H9 (cell line): ENCODE results near the gene GRIK3. TPM values are rescaled to one million over a fixed set of nuclear protein-coding genes. Genes with fewer than 3 reads are reported as not detected.

Experiments
- DNase-seq: peaks from one replicate; pipeline ENCODE4 v3.0.0-alpha.2; 2017
- H2AFZ ChIP-seq: one replicate; pipeline ENCODE4 v1.6.1; 2013; ENCODE audit warnings: mild to moderate bottlenecking, low read length, control low read depth, moderate library complexity
- H2AK5ac ChIP-seq: 2 replicates; pipeline ENCODE4 v1.6.1; 2013; ENCODE audit warnings: low read length, control low read depth, mixed read lengths; ENCODE audit not compliant: insufficient read length
- H2BK120ac ChIP-seq: one replicate; pipeline ENCODE4 v1.6.1; 2013; ENCODE audit warnings: low read depth, mild to moderate bottlenecking, low read length, control low read depth, inconsistent platforms; ENCODE audit not compliant: poor library complexity, severe bottlenecking
- H2BK12ac ChIP-seq: 2 replicates; pipeline ENCODE4 v1.6.1; 2013; ENCODE audit warnings: low read length, control low read depth, mixed read lengths, low read depth; ENCODE audit not compliant: insufficient read length
- H2BK15ac ChIP-seq: 2 replicates; pipeline ENCODE4 v1.6.1; 2013; ENCODE audit warnings: low read depth, low read length, control low read depth
- H2BK20ac ChIP-seq: one replicate; pipeline ENCODE4 v1.6.1; 2013; ENCODE audit warnings: low read depth, mild to moderate bottlenecking, low read length, control low read depth, inconsistent platforms; ENCODE audit not compliant: poor library complexity, severe bottlenecking
- H2BK5ac ChIP-seq: 2 replicates; pipeline ENCODE4 v1.6.1; 2013; ENCODE audit warnings: low read length, control low read depth, mixed read lengths; ENCODE audit not compliant: insufficient read length
- H3K14ac ChIP-seq: 2 replicates; pipeline ENCODE4 v1.6.1; 2013; ENCODE audit warnings: low read length, control low read depth; ENCODE audit not compliant: insufficient read depth
- H3K18ac ChIP-seq: 2 replicates; pipeline ENCODE4 v1.6.1; 2013; ENCODE audit warnings: low read depth, mild to moderate bottlenecking, mixed read lengths, low read length, control low read depth; ENCODE audit not compliant: insufficient read length
- H3K23ac ChIP-seq: 2 replicates; pipeline ENCODE4 v1.6.1; 2013; ENCODE audit warnings: low read length, control low read depth, mixed read lengths, low read depth; ENCODE audit not compliant: insufficient read length
- H3K23me2 ChIP-seq: 2 replicates; pipeline ENCODE4 v1.6.1; 2013; ENCODE audit warnings: low read depth, mild to moderate bottlenecking, mixed read lengths, low read length, control low read depth; ENCODE audit not compliant: insufficient read length, poor library complexity, severe bottlenecking
- H3K27ac ChIP-seq: 2 replicates; pipeline ENCODE4 v1.5.1; 2013; ENCODE audit warnings: low read length, control low read depth, mixed read lengths, low read depth; ENCODE audit not compliant: insufficient read length
- H3K27me3 ChIP-seq: 2 replicates; pipeline ENCODE4 v1.6.1; 2013; ENCODE audit warnings: low read length, control low read depth, inconsistent platforms; ENCODE audit not compliant: insufficient read depth
- H3K4ac ChIP-seq: 2 replicates; pipeline ENCODE4 v1.6.1; 2013; ENCODE audit warnings: low read depth, mild to moderate bottlenecking, control low read depth, inconsistent platforms, low read length, moderate library complexity
- H3K4me1 ChIP-seq: 2 replicates; pipeline ENCODE4 v1.6.1; 2013; ENCODE audit warnings: low read length, control low read depth, inconsistent platforms; ENCODE audit not compliant: insufficient read depth
- H3K4me2 ChIP-seq: 2 replicates; pipeline ENCODE4 v1.6.1; 2013; ENCODE audit warnings: low read length, control low read depth, mixed read lengths; ENCODE audit not compliant: insufficient read length, insufficient read depth
- H3K56ac ChIP-seq: 2 replicates; pipeline ENCODE4 v1.6.1; 2013; ENCODE audit warnings: low read depth, mild to moderate bottlenecking, mixed read lengths, low read length, control low read depth; ENCODE audit not compliant: insufficient read length
- H3K79me1 ChIP-seq: 2 replicates; pipeline ENCODE4 v1.6.1; 2013; ENCODE audit warnings: low read depth, mild to moderate bottlenecking, moderate library complexity, low read length, control low read depth, inconsistent platforms; ENCODE audit not compliant: insufficient read depth, poor library complexity, severe bottlenecking
- H3K79me2 ChIP-seq: 2 replicates; pipeline ENCODE4 v1.6.1; 2013; ENCODE audit warnings: low read length, control low read depth, inconsistent platforms; ENCODE audit not compliant: insufficient read depth
- H3K9ac ChIP-seq: 2 replicates; pipeline ENCODE4 v1.6.1; 2013; ENCODE audit warnings: low read length, control low read depth, mixed read lengths; ENCODE audit not compliant: insufficient read length; ENCODE audit errors: extremely low read depth
- H3K9me3 ChIP-seq: one replicate; pipeline ENCODE4 v1.6.1; 2013; ENCODE audit warnings: low read depth, low read length, inconsistent platforms; ENCODE audit not compliant: control insufficient read depth
- H3T11ph ChIP-seq: one replicate; pipeline ENCODE4 v1.6.1; 2013; ENCODE audit warnings: mild to moderate bottlenecking, low read length, control low read depth, inconsistent platforms
- H4K20me1 ChIP-seq: one replicate; pipeline ENCODE4 v1.6.1; 2013; ENCODE audit not compliant: control insufficient read depth, insufficient read length, insufficient read depth
- H4K5ac ChIP-seq: 2 replicates; pipeline ENCODE4 v1.6.1; 2013; ENCODE audit warnings: low read depth, mild to moderate bottlenecking, mixed read lengths, low read length, control low read depth; ENCODE audit not compliant: insufficient read length
- H4K8ac ChIP-seq: replicated peaks from 2 replicates; pipeline ENCODE4 v1.6.1; 2013; ENCODE audit warnings: low read length, control low read depth, mixed read lengths, low read depth; ENCODE audit not compliant: insufficient read length
- H4K91ac ChIP-seq: 2 replicates; pipeline ENCODE4 v1.6.1; 2013; ENCODE audit warnings: low read depth, mild to moderate bottlenecking, moderate library complexity, mixed read lengths, low read length, control low read depth; ENCODE audit not compliant: insufficient read length
- H3K27ac Mint-ChIP-seq, 3 experiments: 2 replicates in 2 of 3; 3 replicates in 1 of 3; pipeline ENCODE4 v1.8.0; 2020 to 2021; ENCODE audit warnings: mixed read lengths in 3 of 3, mild to moderate bottlenecking in 1 of 3, moderate library complexity in 1 of 3
- H3K27me3 Mint-ChIP-seq: 2 replicates; pipeline ENCODE4 v1.8.0; 2021; ENCODE audit warnings: low read depth, mild to moderate bottlenecking, moderate library complexity, mixed read lengths
- H3K36me3 Mint-ChIP-seq, 3 experiments: 2 replicates in 2 of 3; 3 replicates in 1 of 3; pipeline ENCODE4 v1.8.0; 2020 to 2021; ENCODE audit warnings: low read depth in 3 of 3, mixed read lengths in 3 of 3; ENCODE audit not compliant: insufficient read depth in 1 of 3
- H3K4me1 Mint-ChIP-seq, 2 experiments: 2 replicates each; pipeline ENCODE4 v1.8.0; 2020; ENCODE audit warnings: mixed read lengths in 2 of 2
- H3K4me3 Mint-ChIP-seq, 2 experiments: 2 replicates in 1 of 2; 3 replicates in 1 of 2; pipeline ENCODE4 v1.8.0; 2020 to 2021; ENCODE audit warnings: mild to moderate bottlenecking in 2 of 2, mixed read lengths in 2 of 2, moderate library complexity in 1 of 2
- H3K9me3 Mint-ChIP-seq, 2 experiments: 2 replicates in 1 of 2; 3 replicates in 1 of 2; pipeline ENCODE4 v1.8.0; 2020; ENCODE audit warnings: mild to moderate bottlenecking in 2 of 2, mixed read lengths in 2 of 2, moderate library complexity in 1 of 2
- WGBS: extraction: QIAGEN DNeasy Blood & Tissue Kit; methylation state at CpG from one replicate; pipeline ENCODE4 v1.1.7; 2013; ENCODE audit warnings: missing lambda C conversion rate, low lambda C conversion rate, mixed read lengths; ENCODE audit not compliant: insufficient read length; ENCODE audit errors: extremely low coverage; 5-methylcytosine and 5-hydroxymethylcytosine counted together
- total RNA-seq: library from RNA; stranded (reverse); gene quantifications from 2 replicates; pipeline ENCODE4 v1.2.1, GENCODE V29; 2021
- TF ChIP-seq, protein P1 (sequence below): fragments of 200-600 bp; sonication (generic); conservative IDR thresholded peaks from 3 replicates; pipeline ENCODE4 v1.8.0; 2021; ENCODE audit warnings: antibody characterized with exemption, mild to moderate bottlenecking

GRIK3 gene
- total RNA-seq, 1 experiment from 2014 or later, result 1.7 TPM

DNA sequence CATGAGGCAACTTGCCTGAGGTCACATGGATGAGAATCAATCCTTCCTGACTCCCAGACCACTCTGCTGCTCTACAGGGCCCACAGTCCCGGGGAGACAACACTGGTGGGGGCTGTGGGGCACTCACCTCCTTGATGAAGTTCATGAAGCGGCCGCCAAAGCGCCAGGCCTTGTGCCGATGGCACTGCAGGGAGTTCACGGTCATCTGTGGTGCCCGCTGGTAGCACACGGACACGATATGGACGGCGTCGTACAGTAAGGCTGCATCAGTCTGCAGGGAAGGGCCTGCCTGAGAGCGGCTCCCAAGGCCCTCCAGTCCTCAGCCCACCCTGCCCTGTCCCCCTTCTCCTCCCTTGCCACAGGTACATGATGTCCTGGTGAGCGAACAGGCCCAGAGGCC lies 175.3 kb downstream of the GRIK3 start:
- H3K27ac Mint-ChIP-seq, result no peak overlapping the region
- Histone ChIP-seq H3K9ac (no peak overlapping the region), H4K5ac (no peak overlapping the region), H4K8ac (no peak overlapping the region), H2BK20ac (no peak overlapping the region), H3K79me1 (no peaks in the 10 kb centered on the region), H3K4me2 (no peak overlapping the region), H3K4ac (no peak overlapping the region), H3K27me3 (no peaks in the 10 kb centered on the region), H3K18ac (no peak overlapping the region), H2AFZ (no peak overlapping the region), H3T11ph (no peak overlapping the region), H3K79me2 (no peaks in the 10 kb centered on the region), H3K9me3 (no peaks in the 10 kb centered on the region), H2AK5ac (no peak overlapping the region), H3K23ac (no peak overlapping the region), H4K20me1 (no peaks in the 10 kb centered on the region), H3K27ac (no peak overlapping the region), H3K23me2 (no peaks in the 10 kb centered on the region), H3K14ac (no peak overlapping the region), H2BK12ac (no peak overlapping the region), H3K4me1 (no peaks in the 10 kb centered on the region), H2BK5ac (no peak overlapping the region), H4K91ac (no peak overlapping the region), H2BK15ac (no peak overlapping the region), H2BK120ac (no peak overlapping the region), H3K56ac (no peak overlapping the region)
- no peaks in the 10 kb centered on the region; a peak in 1 of 5 replicates for H3K9me3 Mint-ChIP-seq
- no CpG with 5 or more reads among the region's 14 CpGs for WGBS
- peaks cover 1% of the 10 kb centered on the region for H3K27me3 Mint-ChIP-seq
- H3K4me3 Mint-ChIP-seq, result no peak overlapping the region
- H3K36me3 Mint-ChIP-seq, result no peaks in the 10 kb centered on the region
- no peak for DNase-seq
- TF ChIP-seq, protein P1, sequence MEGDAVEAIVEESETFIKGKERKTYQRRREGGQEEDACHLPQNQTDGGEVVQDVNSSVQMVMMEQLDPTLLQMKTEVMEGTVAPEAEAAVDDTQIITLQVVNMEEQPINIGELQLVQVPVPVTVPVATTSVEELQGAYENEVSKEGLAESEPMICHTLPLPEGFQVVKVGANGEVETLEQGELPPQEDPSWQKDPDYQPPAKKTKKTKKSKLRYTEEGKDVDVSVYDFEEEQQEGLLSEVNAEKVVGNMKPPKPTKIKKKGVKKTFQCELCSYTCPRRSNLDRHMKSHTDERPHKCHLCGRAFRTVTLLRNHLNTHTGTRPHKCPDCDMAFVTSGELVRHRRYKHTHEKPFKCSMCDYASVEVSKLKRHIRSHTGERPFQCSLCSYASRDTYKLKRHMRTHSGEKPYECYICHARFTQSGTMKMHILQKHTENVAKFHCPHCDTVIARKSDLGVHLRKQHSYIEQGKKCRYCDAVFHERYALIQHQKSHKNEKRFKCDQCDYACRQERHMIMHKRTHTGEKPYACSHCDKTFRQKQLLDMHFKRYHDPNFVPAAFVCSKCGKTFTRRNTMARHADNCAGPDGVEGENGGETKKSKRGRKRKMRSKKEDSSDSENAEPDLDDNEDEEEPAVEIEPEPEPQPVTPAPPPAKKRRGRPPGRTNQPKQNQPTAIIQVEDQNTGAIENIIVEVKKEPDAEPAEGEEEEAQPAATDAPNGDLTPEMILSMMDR, result no peak
- H3K4me1 Mint-ChIP-seq, result peaks cover 31 to 57% of the 10 kb centered on the region in 2 experiments
